Stimulated activated CD8-positive, alpha-beta memory T cell treated with anti-CD3 and anti-CD28 coated beads, Interleukin-4, amount 100 ng/mL, for 24 hours (primary cell): ENCODE measurements around the gene RBMS2.
A peak's percentile ranks its signal among the peaks of the same experiment; 100 is the strongest.
"Not testable (repeated sequence)": the region's sequence is repeated elsewhere in the genome, so short reads cannot be mapped to it uniquely, and the experiment has no call there.

Source experiments
- DNase-seq: peaks from one replicate; pipeline ENCODE4 v3.0.0-alpha.2; 2020; ENCODE audit warnings: low read depth

The RBMS2 gene, protein sequence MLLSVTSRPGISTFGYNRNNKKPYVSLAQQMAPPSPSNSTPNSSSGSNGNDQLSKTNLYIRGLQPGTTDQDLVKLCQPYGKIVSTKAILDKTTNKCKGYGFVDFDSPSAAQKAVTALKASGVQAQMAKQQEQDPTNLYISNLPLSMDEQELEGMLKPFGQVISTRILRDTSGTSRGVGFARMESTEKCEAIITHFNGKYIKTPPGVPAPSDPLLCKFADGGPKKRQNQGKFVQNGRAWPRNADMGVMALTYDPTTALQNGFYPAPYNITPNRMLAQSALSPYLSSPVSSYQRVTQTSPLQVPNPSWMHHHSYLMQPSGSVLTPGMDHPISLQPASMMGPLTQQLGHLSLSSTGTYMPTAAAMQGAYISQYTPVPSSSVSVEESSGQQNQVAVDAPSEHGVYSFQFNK

DNA sequence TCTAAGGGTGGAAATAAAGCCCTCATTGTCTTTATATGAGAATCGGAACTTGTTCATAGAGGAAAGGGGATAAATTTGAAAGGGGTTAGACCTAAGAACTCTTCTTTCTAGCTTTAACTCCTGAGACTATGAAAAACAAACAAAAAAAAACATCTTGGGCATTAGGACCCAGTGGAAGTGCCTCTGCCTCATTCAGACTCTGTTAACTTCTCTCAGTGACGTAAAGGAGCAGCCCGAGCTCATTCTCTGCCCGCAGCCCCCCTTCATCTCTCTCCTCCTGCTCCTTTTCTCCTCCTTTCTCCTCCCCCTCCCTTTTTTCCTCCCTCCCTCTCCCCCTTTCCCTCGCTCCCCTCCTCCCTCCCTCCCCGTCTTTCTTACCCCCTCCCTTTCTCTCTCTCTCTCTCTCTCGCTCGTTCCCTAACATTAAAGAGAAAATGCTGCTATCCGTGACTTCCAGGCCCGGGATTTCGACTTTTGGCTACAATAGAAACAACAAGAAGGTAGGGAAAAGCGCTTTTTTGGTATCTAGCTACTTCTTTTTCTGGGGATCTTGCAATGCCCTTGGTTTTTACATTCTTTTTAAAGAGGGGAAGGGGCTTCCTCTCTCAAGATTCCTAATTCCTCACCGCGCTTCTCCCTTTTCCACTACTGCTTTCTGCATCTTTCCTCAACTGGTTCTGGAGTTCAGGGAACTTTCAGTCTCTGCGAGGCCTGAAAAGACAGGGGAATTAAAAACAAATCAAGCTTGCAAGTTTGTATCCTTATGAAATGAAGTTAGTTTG lies at the start of gene RBMS2:
Gene RBMS2 (plus strand): TSS at position 231 of the 782 bp plus-strand sequence. CDS start 204 bp downstream, at position 435.
- DNase-seq, result peak; percentile 7

DNA sequence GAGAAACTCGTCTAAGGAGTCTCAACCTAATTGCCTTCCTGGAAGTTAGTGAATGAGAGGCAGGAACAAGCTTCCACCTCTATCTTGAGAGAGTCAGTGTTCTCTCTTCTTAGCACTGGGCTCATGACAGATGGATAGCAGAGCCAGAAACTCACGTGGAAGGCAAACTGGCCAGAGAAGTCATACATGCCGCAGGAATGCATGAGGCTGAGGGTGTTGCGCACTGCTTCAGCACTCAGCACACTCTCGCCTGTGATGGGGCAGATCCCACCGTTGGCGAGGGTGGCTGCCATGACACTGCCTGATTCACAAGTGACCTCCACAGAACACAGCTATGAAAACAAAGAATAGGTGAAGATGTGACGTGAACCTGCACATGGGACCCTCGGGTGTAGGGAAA lies 47.2 kb upstream of the RBMS2 start:
- DNase-seq, result no peak

DNA sequence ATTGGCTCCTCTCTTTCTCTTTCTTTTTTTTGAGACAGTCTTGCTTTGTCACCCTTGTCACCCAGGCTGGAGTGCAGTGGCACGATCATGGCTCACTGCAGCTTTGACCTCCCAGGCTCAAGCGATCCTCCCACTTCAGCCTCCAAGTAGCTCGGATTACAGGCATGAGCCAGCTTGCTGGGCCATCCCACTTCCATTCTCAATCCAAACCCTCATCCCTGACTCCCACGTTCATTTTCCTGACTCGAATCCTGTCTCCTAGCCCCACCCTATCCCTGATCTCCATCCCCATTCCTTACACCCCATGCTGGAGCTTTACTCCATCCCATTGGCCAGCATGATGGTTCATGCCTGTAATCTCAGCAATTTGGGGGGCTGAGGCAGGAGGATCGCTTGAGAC lies 45.5 kb upstream of the RBMS2 start:
- DNase-seq, result no peak

DNA sequence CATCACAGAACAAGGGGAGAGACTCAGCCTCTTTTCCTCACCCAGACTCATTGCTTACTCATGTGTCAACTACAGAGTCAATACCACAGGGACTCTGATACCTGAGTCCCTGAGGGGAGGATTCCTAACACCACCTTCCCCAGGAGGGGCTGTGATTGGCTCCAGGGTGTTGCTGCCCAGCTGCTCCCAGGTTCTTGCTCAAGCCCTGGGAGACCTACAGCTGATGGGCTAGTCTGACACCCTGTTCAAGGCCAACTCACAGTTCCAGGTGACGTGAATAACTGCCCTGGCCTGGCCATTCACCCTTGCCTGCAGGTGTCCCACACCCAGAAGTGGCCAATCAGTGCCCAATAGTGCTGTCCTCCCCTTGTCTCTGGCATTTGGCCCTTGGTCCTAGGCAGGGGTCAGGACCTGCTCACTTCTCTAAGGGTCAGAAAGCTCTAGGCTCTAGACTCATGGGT lies 44.6 kb upstream of the RBMS2 start:
- DNase-seq, result no peak

DNA sequence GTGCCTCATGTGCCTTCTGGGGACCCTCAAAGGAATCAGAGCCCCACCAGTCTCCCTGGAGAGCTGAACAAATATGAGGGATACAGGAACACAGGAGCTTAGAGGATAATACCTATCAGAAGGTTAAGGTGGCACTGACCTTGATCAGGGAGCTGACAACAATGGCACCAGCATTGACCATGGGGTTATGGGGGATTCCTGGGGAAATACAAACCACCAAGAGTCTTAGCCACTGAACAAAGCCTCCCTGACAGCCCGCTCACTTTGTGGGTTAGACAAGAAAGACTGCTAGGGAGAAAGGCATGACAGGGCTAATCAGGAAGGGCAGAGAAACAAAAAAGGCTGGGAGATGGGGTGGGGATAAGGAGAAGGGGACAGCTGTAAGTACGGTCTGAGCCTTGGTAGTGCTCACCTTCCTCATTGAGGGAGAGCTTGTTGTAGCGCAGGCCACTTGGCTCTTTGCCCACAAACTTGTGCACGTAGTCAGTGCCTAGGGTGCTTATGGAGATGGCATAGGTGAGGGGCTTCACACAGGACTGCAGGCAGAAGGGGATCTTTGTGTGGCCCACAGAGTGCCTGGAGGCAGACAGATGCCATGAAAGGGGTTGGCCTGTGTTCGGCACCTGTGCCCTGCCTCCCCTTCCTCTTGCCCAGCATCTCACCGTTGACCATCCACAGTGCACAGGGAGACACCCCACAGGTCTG lies 43.9 kb upstream of the RBMS2 start:
- DNase-seq, result no peak

DNA sequence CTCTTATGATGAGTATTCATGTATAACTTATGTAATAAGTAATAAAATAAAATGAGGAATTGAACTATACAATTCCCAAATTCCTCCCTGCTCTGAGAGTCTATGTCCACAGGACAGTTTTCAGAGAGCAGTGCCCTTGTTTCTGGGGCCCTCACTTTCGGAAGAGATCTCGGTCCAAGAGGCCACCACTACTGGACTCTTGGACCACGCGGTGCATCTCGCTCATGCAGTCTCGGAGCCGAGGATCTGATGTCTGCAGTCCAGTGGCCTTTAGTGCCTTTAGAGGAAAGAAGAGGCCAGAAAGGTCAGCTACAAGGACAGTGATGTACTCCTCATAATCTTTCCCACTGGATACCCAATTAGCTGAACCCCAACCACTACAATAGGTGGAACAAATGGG lies 42.0 kb upstream of the RBMS2 start:
- no peak for DNase-seq

DNA sequence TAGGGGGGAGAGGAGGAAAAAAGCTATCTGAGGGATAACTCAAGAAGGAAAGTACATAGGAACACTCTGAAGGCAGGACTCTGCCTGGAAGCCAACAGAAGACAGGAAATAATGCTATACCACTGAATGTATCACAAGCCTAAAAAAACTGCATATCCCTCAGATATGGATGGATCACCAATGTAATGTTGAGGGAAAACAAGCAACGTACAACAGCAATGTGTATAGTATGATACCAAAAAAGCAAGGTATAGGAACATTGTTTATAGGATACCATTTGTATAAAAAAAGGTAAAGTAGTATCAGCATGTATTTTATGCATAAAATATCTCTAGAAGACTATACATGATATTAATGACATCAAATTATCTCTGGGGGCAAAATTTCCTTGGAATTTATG lies 37.1 kb upstream of the RBMS2 start:
- DNase-seq, result no peak

DNA sequence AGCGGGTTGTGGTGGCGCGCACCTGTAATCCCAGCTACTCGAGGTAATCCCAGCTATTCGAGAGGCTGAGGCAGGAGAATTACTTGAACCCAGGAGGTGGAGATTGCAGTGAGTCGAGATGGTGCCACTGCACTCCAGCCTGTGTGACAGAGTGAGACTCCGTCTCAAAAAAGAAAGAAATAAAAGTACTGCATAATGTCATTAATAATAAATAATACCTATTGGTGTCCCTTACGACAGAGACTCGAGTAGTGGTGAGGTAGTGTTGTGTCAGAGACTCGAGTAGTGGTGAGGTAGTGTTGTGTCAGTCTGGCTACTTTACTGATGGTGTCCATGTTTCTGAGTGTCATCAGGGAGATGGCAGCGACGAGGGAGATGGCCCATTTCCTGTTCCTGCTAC lies 34.9 kb upstream of the RBMS2 start:
- DNase-seq, result no peak

DNA sequence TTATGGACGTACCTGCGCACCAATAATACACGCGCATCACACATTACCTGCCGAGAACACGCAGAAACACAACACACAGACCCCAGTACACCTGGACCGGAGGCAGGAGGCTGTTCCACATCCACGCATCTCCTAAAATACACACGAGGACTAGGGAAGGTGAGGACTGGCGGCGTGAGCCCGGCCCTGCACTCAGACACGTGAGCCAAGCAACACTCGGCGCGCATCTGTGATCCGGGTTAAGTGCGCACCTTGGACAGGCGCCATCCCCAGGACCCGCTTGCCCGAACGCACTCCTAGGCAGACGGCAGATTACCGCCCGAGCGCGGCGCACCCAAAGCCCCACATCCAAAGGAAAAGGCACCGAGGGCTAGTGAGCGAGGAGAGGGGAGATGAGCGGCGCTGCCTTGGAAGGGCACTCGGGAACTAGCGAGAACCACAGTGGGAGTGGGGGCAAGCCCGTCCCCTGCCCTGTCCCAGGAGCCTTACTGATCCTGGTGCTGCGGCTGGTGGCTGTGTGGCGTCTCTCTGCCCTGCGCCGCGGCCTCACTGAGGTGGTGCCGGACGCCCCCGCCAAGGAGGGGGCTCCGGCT lies 34.1 kb upstream of the RBMS2 start:
- DNase-seq, result no peak

DNA sequence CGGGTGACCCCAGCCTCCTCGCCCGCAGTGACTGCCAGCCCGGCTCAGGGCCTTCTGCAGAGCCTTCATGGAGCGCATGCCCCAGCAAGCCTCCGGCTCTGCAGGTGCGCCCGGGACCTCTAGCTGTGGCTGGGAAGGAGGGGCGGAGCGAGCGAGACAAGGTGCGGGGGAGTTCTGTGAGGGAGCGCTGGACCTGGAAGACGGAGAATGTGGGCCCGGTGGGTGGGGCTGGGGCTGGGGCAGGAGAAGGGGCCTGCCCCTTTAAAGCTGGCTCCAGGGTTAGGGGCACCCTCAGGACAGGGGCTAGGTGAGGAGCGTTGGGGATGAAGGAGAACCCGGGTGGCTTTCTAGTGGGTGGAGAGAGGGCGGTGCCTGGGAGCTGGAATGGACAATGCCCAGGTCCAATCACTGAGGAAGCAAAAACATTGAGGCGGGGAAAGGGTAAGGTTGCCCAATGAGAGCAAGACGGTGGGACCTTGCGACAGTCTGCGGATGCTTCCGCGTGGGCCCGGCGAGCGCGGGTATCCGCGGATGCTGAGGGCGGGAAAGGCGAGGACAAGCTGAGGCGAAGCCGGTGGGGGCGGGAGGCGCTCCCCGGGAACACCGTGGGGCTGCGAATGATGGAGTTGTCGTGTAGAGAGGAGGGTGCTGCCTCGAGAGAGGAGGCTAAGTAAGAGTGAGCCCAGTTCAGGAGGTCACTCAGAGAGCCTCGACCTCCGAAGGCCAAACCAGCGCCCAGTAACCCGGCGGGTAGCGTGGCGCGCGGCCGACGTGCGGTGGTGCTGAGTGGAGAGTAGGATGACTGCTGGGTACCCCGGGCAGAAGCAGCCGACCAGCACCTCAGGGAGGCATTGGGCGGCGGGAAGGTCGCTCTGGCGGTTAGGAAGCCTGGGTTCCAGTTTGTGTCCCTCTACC lies 33.3 kb upstream of the RBMS2 start, which contains the start of gene GLS2:
Gene GLS2 (minus strand): TSS at position 121 of the 915 bp plus-strand sequence. CDS start 43 bp downstream, at position 78.
- peak; percentile 55 for DNase-seq

DNA sequence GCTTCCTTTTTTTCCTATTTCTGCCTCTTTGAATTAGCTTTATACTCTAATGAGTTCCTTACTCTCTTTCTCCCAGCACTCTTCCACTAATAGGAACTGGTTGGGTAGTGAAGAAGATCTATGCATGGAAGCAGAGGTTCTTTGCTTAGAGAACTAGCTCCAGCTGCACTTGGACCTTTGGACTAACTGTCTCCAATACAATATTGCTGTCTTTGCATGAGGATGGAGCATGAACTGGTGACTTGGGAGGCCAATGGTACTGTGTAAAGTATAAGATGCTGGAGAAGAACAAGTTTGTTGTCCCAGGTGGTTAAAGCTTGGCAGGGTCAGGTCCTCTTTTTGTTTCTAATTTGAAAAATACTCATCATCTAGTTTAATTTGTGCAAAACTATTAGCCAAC lies 31.3 kb upstream of the RBMS2 start:
- DNase-seq, result no peak

DNA sequence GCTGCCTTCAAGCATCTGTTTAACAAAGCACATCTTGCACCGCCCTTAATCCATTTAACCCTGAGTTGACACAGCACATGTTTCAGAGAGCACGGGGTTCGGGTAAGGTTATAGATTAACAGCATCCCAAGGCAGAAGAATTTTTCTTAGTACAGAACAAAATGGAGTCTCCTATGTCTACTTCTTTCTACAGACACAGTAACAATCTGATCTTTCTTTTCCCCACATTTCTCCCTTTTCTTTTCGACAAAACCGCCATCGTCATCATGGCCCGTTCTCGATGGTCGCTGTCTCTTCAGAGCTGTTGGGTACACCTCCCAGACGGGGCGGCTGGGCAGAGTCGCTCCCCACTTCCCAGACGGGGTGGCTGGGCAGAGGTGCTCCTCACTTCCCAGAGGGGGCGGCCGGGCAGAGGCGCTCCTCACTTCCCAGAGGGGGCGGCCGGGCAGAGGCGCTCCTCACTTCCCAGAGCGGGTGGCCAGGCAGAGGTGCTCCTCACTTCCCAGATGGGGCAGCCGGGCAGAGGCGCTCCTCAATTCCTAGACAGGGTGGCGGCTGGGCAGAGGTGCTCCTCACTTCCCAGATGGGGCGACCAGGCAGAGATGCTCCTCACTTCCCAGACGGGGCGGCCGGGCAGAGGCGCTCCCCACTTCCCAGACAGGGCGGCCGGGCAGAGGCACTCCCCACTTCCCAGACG lies 28.1 kb upstream of the RBMS2 start:
- DNase-seq, result not testable (repeated sequence)

DNA sequence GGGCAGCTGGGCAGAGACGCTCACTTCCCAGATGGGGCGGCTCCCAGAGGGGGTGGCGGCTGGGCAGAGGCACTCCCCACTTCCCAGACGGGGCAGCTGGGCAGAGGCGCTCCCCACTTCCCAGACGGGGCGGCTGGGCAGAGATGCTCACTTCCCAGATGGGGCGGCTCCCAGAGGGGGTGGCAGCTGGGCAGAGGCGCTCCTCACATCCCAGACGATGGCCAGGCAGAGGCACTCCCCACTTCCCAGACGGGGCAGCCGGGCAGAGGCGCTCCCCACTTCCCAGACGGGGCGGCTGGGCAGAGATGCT lies 27.6 kb upstream of the RBMS2 start:
- not testable (repeated sequence) for DNase-seq

DNA sequence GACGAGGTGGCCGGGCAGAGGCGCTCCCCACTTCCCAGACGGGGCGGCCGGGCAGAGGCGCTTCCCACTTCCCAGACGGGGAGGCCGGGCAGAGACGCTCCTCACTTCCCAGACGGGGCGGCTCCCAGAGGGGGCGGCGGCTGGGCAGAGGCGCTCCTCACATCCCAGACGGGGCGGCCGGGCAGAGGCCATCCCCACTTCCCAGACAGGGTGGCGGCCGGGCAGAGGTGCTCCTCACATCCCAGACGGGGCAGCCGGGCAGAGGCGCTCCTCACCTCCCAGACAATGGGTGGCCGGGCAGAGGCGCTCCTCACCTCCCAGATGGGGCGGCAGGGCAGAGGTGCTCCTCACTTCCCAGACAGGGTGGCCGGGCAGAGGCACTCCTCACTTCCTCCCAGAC lies 27.1 kb upstream of the RBMS2 start:
- not testable (repeated sequence) for DNase-seq

DNA sequence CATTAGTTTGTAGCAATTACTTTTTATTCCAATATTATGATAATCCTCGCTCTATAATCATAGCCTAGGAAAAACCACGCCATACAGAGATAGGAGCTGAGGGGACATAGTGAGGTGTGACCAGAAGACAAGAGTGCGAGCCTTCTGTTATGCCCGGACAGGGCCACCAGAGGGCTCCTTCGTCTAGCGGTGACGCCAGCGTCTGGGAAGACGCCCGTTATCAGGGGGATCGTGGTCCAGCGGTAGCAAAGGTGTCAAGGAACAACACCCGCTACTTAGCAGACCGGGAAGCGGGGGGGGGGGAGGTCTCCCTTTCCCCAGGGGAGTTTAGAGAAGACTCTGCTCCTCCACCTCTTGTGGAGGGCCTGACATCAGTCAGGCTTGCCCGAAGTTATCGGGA lies 24.9 kb upstream of the RBMS2 start:
- peak; percentile 55 for DNase-seq

DNA sequence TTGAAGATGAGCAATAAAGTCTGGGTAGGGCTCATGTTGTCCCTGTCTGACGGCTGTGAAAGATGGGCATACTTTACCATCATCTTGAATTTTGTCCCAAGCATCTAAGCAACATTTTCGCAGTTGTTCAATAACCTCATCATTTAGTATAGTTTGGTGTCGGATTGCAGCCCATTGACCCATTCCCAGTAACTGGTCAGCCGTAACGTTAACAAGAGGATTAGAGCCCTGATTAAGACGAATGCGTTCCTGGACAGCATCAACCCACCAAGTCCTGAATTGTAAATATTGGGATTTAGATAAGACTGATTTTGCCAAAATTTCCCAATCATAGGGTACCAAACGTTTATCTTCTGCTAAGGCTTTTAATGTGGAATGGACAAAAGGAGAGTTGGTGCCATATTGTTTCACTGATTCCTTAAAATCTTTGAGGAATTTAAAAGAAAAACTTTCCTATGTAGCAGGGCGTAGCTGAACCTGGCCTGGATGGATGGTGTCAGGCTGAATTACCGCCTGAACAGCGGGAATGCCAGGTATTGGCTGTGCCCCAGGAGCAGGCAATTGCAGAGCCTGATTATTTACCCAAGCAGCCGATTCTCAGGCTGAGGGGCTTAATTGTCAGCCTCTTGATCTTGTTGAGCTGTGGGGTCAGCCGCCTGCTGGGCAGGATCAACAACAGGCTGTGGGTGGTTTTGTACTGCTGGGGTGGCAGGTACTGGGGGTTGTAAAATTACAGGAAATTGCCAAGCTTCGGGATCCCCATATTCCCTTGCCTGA lies 23.3 kb upstream of the RBMS2 start:
- DNase-seq, result not testable (repeated sequence)

DNA sequence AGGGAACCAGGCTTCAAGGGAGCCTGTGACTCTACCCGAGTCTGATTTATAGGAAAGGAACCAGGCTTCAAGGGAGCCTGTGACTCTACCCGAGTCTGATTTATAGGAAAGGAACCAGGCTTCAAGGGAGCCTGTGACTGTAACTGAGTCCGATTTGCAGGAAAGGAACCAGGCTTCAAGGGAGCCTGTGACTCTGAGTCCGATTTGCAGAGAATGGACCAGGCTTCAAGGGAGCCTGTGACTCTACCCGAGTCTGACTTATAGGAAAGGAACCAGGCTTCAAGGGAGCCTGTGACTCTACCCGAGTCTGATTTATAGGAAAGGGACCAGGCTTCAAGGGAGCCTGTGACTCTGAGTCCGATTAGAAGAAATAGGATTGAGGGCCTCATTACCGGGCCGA lies 22.2 kb upstream of the RBMS2 start:
- not testable (repeated sequence) for DNase-seq

DNA sequence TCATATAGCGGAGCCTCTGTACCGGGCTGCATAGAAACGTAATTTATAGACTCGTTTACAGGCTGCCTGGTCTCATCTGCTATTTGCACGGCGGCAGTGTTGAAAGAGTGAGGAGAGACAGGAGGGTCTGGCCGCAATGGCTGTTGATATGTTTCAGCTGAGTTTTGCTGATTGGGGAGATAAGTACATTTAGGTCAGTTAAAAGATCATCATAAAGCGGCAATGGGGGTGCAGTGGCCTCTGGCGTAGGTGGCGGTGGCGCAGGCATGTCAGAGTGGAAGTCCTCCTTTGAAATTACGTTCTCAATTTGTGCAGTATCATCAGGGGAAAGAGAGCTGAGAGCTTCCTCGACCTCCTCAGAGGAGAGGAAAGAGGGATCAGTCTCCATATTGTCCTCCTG lies 21.7 kb upstream of the RBMS2 start:
- DNase-seq, result not testable (repeated sequence)

DNA sequence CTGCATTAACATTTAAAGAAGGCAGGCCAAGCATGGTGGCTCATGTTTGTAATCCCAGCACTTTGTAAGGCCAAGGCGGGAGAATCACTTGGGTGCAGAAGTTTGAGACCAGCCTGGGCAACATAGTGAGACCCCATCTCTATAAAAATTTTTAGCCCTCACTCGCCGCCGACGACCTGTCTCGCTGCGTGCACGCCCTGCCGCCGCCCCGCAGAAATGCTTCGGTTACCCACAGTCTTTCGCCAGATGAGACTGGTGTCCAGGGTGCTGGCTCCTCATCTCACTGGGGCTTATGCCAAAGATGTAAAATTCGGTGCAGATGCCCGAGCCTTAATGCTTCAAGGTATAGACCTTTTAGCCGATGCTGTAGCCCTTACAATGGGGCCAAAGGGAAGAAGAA lies 10.8 kb upstream of the RBMS2 start:
- no peak for DNase-seq

DNA sequence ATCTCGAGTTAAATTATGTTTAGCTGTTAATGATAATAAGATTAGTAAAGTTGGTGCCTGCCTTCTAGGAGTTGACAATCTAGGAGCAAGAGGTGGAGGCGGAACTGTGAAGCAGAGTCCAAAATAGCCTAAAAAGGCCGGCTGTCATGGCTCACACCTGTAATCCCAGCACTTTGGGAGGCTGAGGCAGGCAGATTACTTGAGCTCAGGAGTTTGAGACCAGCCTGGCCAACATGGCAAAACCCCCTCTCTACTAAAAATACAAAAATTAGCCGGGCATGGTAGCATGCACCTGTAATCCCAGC lies 7.7 kb upstream of the RBMS2 start:
- DNase-seq, result not testable (repeated sequence)
